Measurements from ENCODE around the gene GLOD5.

GLOD5 gene

DNA sequence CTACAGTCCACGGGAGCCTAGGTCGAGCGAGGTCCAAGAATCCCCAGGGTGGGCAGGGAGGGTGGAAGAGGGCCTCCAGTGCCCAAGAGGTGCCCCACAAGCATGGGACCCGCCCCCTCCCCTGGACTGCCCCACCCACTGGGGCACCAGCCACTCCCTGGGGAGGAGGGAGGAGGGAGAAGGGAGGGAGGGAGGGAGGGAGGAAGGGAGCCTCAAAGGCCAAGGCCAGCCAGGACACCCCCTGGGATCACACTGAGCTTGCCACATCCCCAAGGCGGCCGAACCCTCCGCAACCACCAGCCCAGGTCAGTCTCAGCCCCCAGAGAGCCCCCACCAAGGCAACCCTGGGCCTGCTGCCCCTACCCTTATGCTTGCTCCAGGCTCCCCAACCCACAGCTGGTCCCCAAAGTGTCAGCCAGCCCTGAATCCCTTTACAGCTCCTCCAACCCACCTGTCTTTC is 24.8 kb downstream of the GLOD5 start, which contains the start of gene GATA1:
Gene GATA1, plus strand, starts transcription at position 250 of the 460 bp plus-strand sequence. CDS start 4,520 bp downstream, outside the sequence.
- DNase-seq (ENCODE audit: low read depth): no peak
- H3K4me3 ChIP-seq (ENCODE audit: low read depth, low read length): no peak within 1 kb of the TSS
- TF ChIP-seq, protein P1, sequence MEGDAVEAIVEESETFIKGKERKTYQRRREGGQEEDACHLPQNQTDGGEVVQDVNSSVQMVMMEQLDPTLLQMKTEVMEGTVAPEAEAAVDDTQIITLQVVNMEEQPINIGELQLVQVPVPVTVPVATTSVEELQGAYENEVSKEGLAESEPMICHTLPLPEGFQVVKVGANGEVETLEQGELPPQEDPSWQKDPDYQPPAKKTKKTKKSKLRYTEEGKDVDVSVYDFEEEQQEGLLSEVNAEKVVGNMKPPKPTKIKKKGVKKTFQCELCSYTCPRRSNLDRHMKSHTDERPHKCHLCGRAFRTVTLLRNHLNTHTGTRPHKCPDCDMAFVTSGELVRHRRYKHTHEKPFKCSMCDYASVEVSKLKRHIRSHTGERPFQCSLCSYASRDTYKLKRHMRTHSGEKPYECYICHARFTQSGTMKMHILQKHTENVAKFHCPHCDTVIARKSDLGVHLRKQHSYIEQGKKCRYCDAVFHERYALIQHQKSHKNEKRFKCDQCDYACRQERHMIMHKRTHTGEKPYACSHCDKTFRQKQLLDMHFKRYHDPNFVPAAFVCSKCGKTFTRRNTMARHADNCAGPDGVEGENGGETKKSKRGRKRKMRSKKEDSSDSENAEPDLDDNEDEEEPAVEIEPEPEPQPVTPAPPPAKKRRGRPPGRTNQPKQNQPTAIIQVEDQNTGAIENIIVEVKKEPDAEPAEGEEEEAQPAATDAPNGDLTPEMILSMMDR (conservative IDR thresholded peaks at IDR 0.05; ENCODE audit: low read depth, low read length): no peak

DNA sequence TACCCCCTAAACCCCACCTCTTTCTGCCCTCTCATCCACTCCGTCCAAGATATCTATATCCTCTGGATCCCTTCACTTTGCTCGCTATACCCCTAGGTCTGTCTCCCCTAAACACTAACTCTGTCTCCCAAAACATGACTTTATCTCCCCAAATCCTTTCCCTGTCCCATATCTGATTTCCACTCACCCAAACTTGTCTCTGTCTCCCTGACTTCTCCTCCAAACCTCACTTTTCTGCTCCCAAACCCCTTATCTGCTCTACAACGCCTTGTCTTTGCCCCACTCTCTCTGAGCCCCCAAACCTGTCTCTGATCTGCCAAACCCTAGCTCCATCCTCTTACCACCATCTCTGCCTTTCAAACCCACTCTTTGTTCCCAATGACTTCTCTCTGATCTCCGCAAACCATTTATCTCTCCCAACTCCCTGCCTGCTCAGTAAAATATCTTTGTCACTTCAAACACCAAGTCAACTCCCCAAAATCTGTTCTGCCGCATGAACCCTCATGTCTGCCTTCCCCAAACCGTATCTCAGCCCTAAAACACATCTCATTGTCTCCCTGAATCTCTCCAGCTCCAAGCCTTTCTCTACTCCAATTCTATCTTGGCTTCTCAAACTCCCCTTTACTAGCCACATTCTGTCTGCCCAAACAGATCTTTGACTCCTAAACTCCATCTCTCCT is 25.4 kb downstream of the GLOD5 start:
- no peak for DNase-seq (ENCODE audit: low read depth)
- TF ChIP-seq, protein P1 (conservative IDR thresholded peaks at IDR 0.05; ENCODE audit: low read depth, low read length): no peak
- no peak overlapping the region for H3K4me3 ChIP-seq (ENCODE audit: low read depth, low read length)

DNA sequence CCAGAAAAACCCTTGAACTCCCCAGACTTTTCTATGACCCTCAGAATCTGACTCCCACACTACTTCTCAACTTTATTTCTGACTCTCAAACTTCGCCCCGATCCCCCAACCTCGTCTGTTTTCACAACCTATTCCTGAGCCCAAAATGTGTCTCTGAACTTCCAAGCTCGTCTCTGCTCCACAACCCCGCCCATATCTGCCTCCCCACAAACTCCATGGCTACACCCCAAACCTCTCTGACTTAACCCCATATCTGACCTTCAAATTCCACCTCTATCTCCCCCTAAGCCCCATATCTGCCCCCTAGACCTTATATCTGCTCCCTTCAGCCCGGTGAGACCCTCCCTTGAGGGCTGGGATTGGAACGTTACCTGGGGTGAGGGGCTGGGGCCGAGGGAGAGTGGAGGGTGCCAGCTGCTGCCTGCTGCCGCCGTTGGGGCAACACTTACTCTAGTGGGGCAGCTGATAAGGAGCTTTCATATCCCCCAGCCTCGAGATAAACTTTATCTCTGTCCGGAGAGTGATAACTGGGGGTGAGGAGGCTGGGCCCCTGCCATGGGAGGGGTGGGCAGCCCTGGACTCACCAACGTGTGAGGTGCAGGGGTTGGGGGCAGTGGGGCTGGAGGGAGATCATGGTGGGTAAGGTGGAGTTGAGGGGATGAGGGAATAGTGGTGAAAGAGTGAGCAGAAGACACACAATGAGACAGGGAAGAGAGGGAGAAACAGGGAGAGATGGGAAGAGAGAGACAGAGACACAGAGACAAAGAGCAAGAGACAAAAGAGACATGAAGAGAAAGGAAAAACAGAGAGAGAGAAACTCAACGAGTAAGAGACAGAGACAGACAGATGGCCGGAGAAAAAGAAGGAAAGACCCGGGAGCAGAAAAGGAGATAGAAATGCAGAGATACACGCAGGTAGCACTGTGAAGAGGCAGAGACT is 26.2 kb downstream of the GLOD5 start:
- no peak for DNase-seq (ENCODE audit: low read depth)
- TF ChIP-seq, protein P1 (conservative IDR thresholded peaks at IDR 0.05; ENCODE audit: low read depth, low read length): no peak
- no peak overlapping the region for H3K4me3 ChIP-seq (ENCODE audit: low read depth, low read length)

DNA sequence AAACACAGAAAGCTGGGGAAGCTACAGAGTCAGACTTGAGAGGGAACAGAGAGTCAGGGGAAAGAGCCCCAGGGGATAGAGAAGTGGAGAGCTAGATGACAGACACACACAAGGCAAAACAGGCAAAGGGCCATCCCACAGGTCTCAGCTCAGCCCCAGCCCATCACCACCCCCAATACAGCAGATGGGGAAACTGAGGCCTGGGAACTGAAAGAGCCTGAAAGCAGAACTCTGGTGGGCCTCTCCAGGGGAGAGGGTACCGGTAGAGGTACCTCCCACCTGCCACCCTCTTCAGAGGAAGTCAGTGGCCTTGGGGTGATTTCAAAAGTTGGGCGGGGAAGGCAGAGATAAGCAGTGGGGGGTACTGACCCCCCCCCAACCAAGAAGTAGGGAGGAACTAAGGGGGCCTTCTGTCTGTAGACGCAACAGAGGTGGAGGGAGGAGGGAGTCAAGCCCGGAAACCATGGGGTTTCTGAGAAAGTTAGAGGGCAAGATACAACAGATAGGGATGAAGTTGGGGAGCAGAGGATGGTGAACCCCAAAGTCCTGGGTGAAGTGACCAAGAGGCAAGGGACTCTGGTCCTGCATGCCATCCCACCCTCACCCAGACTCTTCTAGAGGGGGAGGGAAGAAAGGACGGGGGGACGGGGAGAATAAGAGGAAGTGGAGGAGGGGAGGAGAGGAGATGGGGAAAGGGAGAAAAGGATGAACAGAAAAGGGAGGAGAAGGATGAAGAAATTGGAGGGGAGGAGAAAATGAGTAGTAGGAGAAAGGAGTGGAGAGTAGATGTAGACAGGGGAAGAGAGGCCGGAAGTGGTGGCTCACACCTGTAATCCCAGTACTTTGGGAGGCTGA is 28.0 kb downstream of the GLOD5 start:
- H3K4me3 ChIP-seq (ENCODE audit: low read depth, low read length): no peak overlapping the region
- TF ChIP-seq, protein P1 (conservative IDR thresholded peaks at IDR 0.05; ENCODE audit: low read depth, low read length): no peak
- DNase-seq (ENCODE audit: low read depth): no peak

DNA sequence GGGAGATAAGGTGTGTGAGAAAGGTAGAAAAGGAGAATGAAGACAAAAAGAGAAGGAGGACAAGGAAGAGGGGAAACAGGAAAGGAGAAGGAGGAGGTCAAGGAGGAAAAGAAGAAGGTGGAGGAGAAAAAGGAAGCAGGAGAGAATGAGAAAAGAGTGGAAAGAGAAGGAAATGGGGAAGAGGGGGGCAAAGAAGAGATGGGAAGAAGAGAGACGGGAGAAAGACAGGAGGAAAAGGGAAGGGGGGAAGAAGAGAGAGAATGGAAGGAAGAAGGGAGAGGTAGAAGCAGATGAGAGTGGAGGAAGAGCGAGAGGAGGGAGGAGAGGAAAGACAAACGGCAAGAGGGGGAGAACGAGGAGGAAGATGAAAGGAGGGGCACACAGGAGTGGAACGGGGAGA is 28.9 kb downstream of the GLOD5 start:
- DNase-seq (ENCODE audit: low read depth): no peak
- TF ChIP-seq, protein P1 (conservative IDR thresholded peaks at IDR 0.05; ENCODE audit: low read depth, low read length): no peak
- no peak overlapping the region for H3K4me3 ChIP-seq (ENCODE audit: low read depth, low read length)

DNA sequence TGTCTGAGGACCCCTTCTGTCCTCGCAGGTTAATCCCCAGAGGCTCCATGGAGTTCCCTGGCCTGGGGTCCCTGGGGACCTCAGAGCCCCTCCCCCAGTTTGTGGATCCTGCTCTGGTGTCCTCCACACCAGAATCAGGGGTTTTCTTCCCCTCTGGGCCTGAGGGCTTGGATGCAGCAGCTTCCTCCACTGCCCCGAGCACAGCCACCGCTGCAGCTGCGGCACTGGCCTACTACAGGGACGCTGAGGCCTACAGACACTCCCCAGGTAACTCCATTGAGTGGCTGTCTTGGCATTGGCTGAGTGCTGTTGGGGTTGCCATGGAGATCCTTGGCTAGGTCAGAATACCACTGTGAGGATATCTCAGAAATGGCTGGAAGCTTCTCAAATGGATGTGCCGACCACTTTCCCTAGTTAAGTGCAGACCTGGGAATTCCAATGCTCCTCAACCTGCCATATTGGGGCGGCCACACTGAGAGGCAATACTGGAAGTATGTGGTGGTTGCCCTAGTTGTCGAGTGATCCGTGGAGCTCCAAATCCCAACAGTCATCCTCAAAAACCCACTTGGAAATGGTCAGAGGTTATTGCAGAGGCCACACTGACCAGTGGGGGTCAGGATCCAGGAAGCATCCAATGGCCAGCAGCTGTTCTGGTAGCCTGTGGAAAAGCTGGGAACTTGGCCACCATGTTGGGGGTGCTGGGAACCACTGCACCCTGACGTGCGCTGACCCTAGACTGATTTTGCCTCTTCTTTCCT is 29.7 kb downstream of the GLOD5 start:
- TF ChIP-seq, protein P1 (conservative IDR thresholded peaks at IDR 0.05; ENCODE audit: low read depth, low read length): no peak
- no peak for DNase-seq (ENCODE audit: low read depth)
- H3K4me3 ChIP-seq (ENCODE audit: low read depth, low read length): no peak overlapping the region

All from choroid plexus epithelial cell (primary cell).